Stomach (tissue), 9 donors: ENCODE data around the gene OR56A3. TPM values are rescaled to one million over a fixed set of nuclear protein-coding genes. Genes with fewer than 3 reads are reported as not detected.
"Not testable (repeated sequence)": the region's sequence is repeated elsewhere in the genome, so short reads cannot be mapped to it uniquely, and the experiment has no call there.

Experiments used
- DNase-seq, 2 donors: peaks; one replicate each; pipeline versions ENCODE4 v3.0.0 to v3.0.0-alpha.2; 2013 to 2019
- H3K27ac ChIP-seq, 5 donors: fragments of 200-600 bp in 4 of 5; sonication (generic) in 4 of 5; one replicate each; pipeline ENCODE4 v1.5.1; 2013 to 2019; ENCODE audit warnings: mild to moderate bottlenecking in 1 of 5, moderate library complexity in 1 of 5
- H3K27me3 ChIP-seq, 3 donors: fragments of 200-600 bp; sonication (generic); one replicate each; pipeline ENCODE4 v1.5.1; 2017 to 2019; ENCODE audit warnings: mixed run types in 1 of 3
- H3K36me3 ChIP-seq, 4 donors: fragments of 200-600 bp; sonication (generic); 1 replicate in 3 of 4; 2 replicates in 1 of 4; pipeline ENCODE4 v1.5.1; 2016 to 2019
- H3K4me1 ChIP-seq, 4 donors: fragments of 200-600 bp; sonication (generic); one replicate each; pipeline ENCODE4 v1.5.1; 2016 to 2019
- H3K4me3 ChIP-seq, 4 donors: fragments of 200-600 bp; sonication (generic) in 3 of 4; one replicate each; pipeline ENCODE4 v1.5.1; 2016 to 2019; ENCODE audit warnings: mild to moderate bottlenecking in 1 of 4
- H3K9me3 ChIP-seq, 4 donors: fragments of 200-600 bp; sonication (generic); one replicate each; pipeline ENCODE4 v1.5.1; 2016 to 2019
- EP300 ChIP-seq: sonication (generic); formaldehyde crosslinking; IDR thresholded peaks from one replicate; pipeline ENCODE4 v1.6.1; 2017; ENCODE audit warnings: antibody characterized with exemption
- POLR2A ChIP-seq, 4 donors: fragments of 450-650 bp; IDR thresholded peaks; one replicate each; pipeline ENCODE4 v1.6.1; 2016; ENCODE audit warnings: antibody characterized with exemption in 4 of 4, control low read depth in 2 of 4, mild to moderate bottlenecking in 1 of 4, moderate library complexity in 1 of 4
- POLR2AphosphoS5 ChIP-seq, 3 donors: sonication (generic); formaldehyde crosslinking; IDR thresholded peaks; one replicate each; pipeline ENCODE4 v1.6.1; 2016; ENCODE audit warnings: antibody characterized with exemption in 3 of 3
- WGBS, 5 donors: extraction: QIAGEN DNeasy Blood & Tissue Kit in 3 of 5; methylation state at CpG; one replicate each; pipeline versions ENCODE4 v1.1.5 to v1.1.7; 2013 to 2018; 5-methylcytosine and 5-hydroxymethylcytosine counted together
- intact Hi-C: fragments of 100-400 bp; cut with DNase I; formaldehyde crosslinking; loops from one replicate; pipeline ENCODE4 v1.15.1; 2023; ENCODE audit warnings: low total_unique reads
- polyA plus RNA-seq, 3 donors: library from polyadenylated mRNA; stranded (reverse); fragments of 200-250 nt; gene quantifications; one replicate each; pipeline ENCODE4 v1.2.3, GENCODE V29; 2013
- total RNA-seq, 5 donors: library from RNA; depleted of rRNA; stranded (reverse); fragments of >200 nt; gene quantifications; one replicate each; pipeline versions ENCODE4 v1.1.0 to v1.2.3, GENCODE V29; 2014 to 2016
- TF ChIP-seq, protein P1 (sequence below), 7 experiments: fragments of 450-650 bp in 4 of 7; fragments of 200-600 bp in 3 of 7; sonication (generic) in 3 of 7; IDR thresholded peaks; one replicate each; pipeline ENCODE4 v1.5.1; 2016 to 2019; ENCODE audit warnings: antibody characterized with exemption in 7 of 7, control low read depth in 2 of 7, mild to moderate bottlenecking in 1 of 7
- donor health status: healthy with polysubstance abuse.
- donor health status: Bipolar disorder and iron deficiency.
- donor health status: healthy.

Gene OR56A3
- total and polyA plus RNA-seq, 8 donors, result not detected

DNA sequence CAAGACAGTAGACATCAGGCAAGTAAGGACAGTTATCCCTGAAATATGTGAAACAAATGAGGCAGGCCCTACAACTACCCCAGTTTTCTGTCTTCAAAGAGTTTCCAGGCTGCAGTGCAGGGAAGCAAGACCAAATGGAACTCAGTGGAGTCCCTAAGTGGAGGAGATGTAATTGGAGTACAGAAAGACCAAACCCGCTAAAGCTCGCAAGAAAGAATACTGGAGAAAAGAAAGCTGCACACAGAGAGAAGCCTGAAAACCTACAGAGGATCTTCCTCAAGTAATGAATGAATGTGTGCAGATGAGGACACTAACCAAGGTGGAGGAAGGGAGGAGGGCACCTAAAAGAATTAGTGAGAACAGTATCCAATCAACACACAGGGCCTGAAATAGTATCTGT lies 1.3 kb upstream of the OR56A3 start:
- H3K4me3 ChIP-seq, result no peak overlapping the region
- peaks cover 0 to 8% (median 2%) of the 10 kb centered on the region in 4 donors for H3K9me3 ChIP-seq
- intact Hi-C loops, result no loop called here
- DNase-seq, result no peak
- no peak overlapping the region for H3K27ac ChIP-seq
- no peak for TF ChIP-seq POLR2AphosphoS5 (IDR thresholded peaks at IDR 0.05)
- no peaks in the 10 kb centered on the region for H3K27me3 ChIP-seq
- H3K4me1 ChIP-seq, result no peaks in the 10 kb centered on the region
- no peaks in the 10 kb centered on the region for H3K36me3 ChIP-seq
- WGBS, 5 donors, result 92 to 98% (median 97%) methylated on average over 2 of the region's 2 CpGs

DNA sequence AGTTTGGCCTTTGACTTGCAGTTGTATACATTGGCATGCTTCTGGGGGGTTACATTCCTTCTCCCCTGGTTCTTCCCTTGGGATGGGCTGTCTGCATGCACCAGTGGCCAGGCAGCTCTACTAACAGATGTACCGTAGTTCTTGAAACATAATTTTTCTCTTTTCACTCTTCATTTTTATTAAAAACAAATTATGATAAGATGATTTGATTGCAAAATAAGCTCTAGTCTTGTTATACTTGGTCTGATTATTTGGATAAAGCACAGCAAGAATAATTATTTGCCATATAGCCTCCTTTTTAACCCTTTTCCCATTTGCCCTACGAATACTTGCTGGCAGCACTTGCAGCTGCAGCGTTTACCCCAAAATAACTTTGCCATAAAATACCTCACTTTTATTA lies 13.5 kb downstream of the OR56A3 start:
- Histone ChIP-seq H3K36me3 (no peaks in the 10 kb centered on the region), H3K4me1 (no peaks in the 10 kb centered on the region), H3K9me3 (peaks cover 0 to 12% (median 8%) of the 10 kb centered on the region in 4 donors), H3K4me3 (no peak overlapping the region), H3K27me3 (no peaks in the 10 kb centered on the region), H3K27ac (no peak overlapping the region)
- DNase-seq, result no peak
- WGBS, 5 donors, result 76 to 91% (median 87%) methylated on average over 3 of the region's 3 CpGs
- TF ChIP-seq, protein P1, sequence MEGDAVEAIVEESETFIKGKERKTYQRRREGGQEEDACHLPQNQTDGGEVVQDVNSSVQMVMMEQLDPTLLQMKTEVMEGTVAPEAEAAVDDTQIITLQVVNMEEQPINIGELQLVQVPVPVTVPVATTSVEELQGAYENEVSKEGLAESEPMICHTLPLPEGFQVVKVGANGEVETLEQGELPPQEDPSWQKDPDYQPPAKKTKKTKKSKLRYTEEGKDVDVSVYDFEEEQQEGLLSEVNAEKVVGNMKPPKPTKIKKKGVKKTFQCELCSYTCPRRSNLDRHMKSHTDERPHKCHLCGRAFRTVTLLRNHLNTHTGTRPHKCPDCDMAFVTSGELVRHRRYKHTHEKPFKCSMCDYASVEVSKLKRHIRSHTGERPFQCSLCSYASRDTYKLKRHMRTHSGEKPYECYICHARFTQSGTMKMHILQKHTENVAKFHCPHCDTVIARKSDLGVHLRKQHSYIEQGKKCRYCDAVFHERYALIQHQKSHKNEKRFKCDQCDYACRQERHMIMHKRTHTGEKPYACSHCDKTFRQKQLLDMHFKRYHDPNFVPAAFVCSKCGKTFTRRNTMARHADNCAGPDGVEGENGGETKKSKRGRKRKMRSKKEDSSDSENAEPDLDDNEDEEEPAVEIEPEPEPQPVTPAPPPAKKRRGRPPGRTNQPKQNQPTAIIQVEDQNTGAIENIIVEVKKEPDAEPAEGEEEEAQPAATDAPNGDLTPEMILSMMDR (IDR thresholded peaks at IDR 0.05), result no peak
- TF ChIP-seq EP300 (no peak), POLR2A (IDR thresholded peaks at IDR 0.05) (no peak), POLR2AphosphoS5 (IDR thresholded peaks at IDR 0.05) (no peak)
- intact Hi-C loops, result no loop called here

DNA sequence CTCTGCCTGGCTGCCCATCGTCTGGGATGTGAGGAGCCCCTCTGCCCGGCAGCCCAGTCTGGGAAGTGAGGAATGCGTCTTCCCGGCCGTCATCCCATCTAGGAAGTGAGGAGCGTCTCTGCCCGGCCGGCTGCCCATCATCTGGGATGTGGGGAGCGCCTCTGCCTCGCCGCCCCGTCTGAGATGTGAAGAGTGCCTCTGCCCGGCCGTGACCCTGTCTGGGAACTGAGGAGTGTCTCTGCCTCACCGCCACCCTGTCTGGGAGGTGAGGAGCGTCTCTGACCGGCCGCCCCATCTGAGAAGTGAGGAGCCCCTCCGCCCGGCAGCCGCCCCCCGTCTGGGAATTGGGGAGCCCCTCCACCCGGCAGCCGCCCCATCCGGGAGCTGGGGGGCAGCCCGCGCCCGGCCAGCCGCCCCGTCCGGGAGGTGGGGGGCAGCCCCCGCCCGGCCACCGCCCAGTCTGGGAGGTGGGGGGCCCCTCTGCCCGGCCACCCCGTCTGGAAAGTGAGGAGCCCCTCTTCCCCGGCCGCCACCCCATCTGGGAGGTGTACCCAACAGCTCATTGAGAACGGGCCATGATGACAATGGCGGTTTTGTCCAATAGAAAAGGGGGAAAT lies 18.8 kb downstream of the OR56A3 start:
- H3K36me3 ChIP-seq, H3K27ac ChIP-seq, DNase-seq, H3K4me1 ChIP-seq, H3K27me3 ChIP-seq, intact Hi-C loops, H3K4me3 ChIP-seq: not testable (repeated sequence)
- peaks cover 0 to 37% (median 21%) of the 10 kb centered on the region in 4 donors for H3K9me3 ChIP-seq
- WGBS, 5 donors, result 93 to 97% (median 96%) methylated on average over 2 to 40 of the region's 40 CpGs

DNA sequence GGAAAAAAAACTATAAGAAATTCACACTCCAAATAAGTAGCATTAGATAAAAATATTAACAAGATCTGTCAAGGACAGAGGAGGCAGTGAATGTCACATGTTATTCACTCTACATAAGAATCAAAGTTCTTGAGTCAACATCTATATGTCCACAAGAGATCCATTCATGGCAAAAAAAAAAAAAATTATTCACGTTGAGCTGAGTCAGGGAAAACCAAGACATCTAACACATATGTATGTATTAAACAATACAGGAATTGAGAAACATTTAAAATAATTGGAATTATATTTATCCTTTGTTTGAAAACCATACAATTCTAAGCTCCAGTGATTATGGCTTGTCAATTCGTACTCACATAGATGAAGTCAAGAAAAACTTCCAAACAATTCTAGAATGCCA lies 24.9 kb downstream of the OR56A3 start:
- no peak overlapping the region for H3K4me3 ChIP-seq
- intact Hi-C loops, result no loop called here
- DNase-seq, result no peak
- H3K9me3 ChIP-seq, result peaks cover 0 to 21% (median 7%) of the 10 kb centered on the region in 4 donors
- TF ChIP-seq, protein P1 (IDR thresholded peaks at IDR 0.05), result no peak
- TF ChIP-seq POLR2A (IDR thresholded peaks at IDR 0.05) (no peak), EP300 (no peak), POLR2AphosphoS5 (IDR thresholded peaks at IDR 0.05) (no peak)
- H3K36me3 ChIP-seq, result no peaks in the 10 kb centered on the region
- H3K4me1 ChIP-seq, result no peaks in the 10 kb centered on the region
- H3K27me3 ChIP-seq, result no peaks in the 10 kb centered on the region
- no peak overlapping the region for H3K27ac ChIP-seq
- WGBS, 5 donors, result 52 to 74% (median 65%) methylated on average over 2 of the region's 2 CpGs

DNA sequence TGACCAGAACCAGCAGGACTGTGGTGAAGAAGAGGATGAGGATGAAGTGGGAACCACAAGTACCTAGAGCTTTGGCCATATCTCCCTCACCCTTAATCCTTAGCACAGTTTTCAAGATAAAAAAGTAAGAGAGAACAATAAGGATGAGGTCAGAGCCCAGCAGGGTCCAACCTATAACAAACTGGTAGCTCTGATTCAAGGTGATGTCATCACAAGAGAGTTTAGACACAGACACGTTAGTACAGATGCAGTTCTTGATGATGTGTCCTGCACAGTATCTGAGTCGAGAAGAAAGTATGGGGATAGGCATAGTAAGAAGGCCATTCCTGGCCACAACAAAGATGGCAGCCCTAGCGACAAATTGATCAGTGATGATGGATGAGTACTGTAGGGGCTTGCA lies 25.7 kb downstream of the OR56A3 start:
- no peak overlapping the region for H3K27ac ChIP-seq
- H3K4me1 ChIP-seq, result no peaks in the 10 kb centered on the region
- H3K9me3 ChIP-seq, result peaks cover 0 to 20% (median 7%) of the 10 kb centered on the region in 4 donors
- no peaks in the 10 kb centered on the region for H3K27me3 ChIP-seq
- WGBS, 5 donors, result 46 to 79% (median 69%) methylated on average over 3 of the region's 3 CpGs
- H3K4me3 ChIP-seq, result no peak overlapping the region
- intact Hi-C loops, result no loop called here
- no peak for DNase-seq
- no peaks in the 10 kb centered on the region for H3K36me3 ChIP-seq
- no peak for TF ChIP-seq POLR2A (IDR thresholded peaks at IDR 0.05)
- TF ChIP-seq POLR2AphosphoS5 (IDR thresholded peaks at IDR 0.05), result no peak
- TF ChIP-seq EP300, result no peak
- TF ChIP-seq, protein P1 (IDR thresholded peaks at IDR 0.05), result no peak
